Thoracic aorta (tissue), 2 donors: Measurements from ENCODE around the gene DCHS2. TPM values are rescaled to one million over a fixed set of nuclear protein-coding genes. Genes with fewer than 3 reads are reported as not detected.

ENCODE experiments used
- ATAC-seq: fragments of 150-250 bp; one replicate; pipeline ENCODE4 v1.8.0; 2017; ENCODE audit warnings: low read depth; ENCODE audit not compliant: insufficient number of reproducible peaks, low FRiP score
- DNase-seq: peaks from one replicate; pipeline ENCODE4 v3.0.0-alpha.2; 2020; ENCODE audit warnings: low spot score
- H3K27ac ChIP-seq, 2 donors: fragments of 200-600 bp; sonication (generic); 1 replicate in 1 of 2; 2 replicates in 1 of 2; pipeline ENCODE4 v1.5.1; 2016; ENCODE audit warnings: mild to moderate bottlenecking in 2 of 2, moderate library complexity in 2 of 2
- H3K27me3 ChIP-seq: fragments of 200-600 bp; sonication (generic); replicated peaks from 2 replicates; pipeline ENCODE4 v1.6.0; 2016; ENCODE audit warnings: mild to moderate bottlenecking; ENCODE audit not compliant: insufficient read depth
- H3K36me3 ChIP-seq: fragments of 200-600 bp; sonication (generic); one replicate; pipeline ENCODE4 v1.5.1; 2016
- H3K4me1 ChIP-seq, 2 donors: fragments of 200-600 bp; sonication (generic); 1 replicate in 1 of 2; 2 replicates in 1 of 2; pipeline versions ENCODE4 v1.5.1 to v1.6.0; 2016; ENCODE audit warnings: low read depth in 2 of 2, mild to moderate bottlenecking in 1 of 2; ENCODE audit not compliant: control insufficient read depth in 1 of 2
- H3K4me3 ChIP-seq: fragments of 200-600 bp; sonication (generic); 2 replicates; pipeline ENCODE4 v1.5.1; 2016; ENCODE audit warnings: mild to moderate bottlenecking
- H3K9me3 ChIP-seq: fragments of 200-600 bp; sonication (generic); 2 replicates; pipeline ENCODE4 v1.5.1; 2016
- CTCF ChIP-seq: fragments of 200-600 bp; sonication (generic); IDR thresholded peaks from one replicate; pipeline ENCODE4 v1.5.1; 2019; ENCODE audit warnings: antibody characterized with exemption
- total RNA-seq, 2 donors: library from RNA; depleted of rRNA; stranded (reverse); fragments of >200 nt; gene quantifications; one replicate each; pipeline versions ENCODE4 v1.1.0 to v1.2.3, GENCODE V29; 2016

The DCHS2 gene
- total RNA-seq, 2 donors from 2014 or later, result 0.35 TPM; not detected in 1

- ATAC-seq (no peak), DNase-seq (no peak)
- no peak overlapping the region for H3K27ac ChIP-seq
- no peaks in the 10 kb centered on the region for H3K4me1 ChIP-seq
- H3K36me3 ChIP-seq, result no peaks in the 10 kb centered on the region
- H3K9me3 ChIP-seq, result no peaks in the 10 kb centered on the region
- H3K27me3 ChIP-seq, result no peaks in the 10 kb centered on the region
- no peak for TF ChIP-seq CTCF
- H3K4me3 ChIP-seq, result no peak overlapping the region
Measured at GRCh38 chr4:154293427-154293826, 198.2 kb downstream of the DCHS2 start.

GRCh38 chr4:154292589-154292988 lies 199.0 kb downstream of the DCHS2 start:
- H3K27ac ChIP-seq, result no peak overlapping the region
- ATAC-seq, result no peak
- no peaks in the 10 kb centered on the region for H3K36me3 ChIP-seq
- no peaks in the 10 kb centered on the region for H3K27me3 ChIP-seq
- H3K4me1 ChIP-seq, result no peaks in the 10 kb centered on the region
- no peak overlapping the region for H3K4me3 ChIP-seq
- no peaks in the 10 kb centered on the region for H3K9me3 ChIP-seq
- no peak for TF ChIP-seq CTCF
- no peak for DNase-seq

- no peaks in the 10 kb centered on the region for H3K36me3 ChIP-seq
- no peak for ATAC-seq
- TF ChIP-seq CTCF, result no peak
- H3K27ac ChIP-seq, result no peak overlapping the region
- H3K9me3 ChIP-seq, result no peaks in the 10 kb centered on the region
- no peak overlapping the region for H3K4me3 ChIP-seq
- H3K27me3 ChIP-seq, result no peaks in the 10 kb centered on the region
- DNase-seq, result no peak
- no peaks in the 10 kb centered on the region for H3K4me1 ChIP-seq
Measured at GRCh38 chr4:154277172-154277571, 214.4 kb downstream of the DCHS2 start.

GRCh38 chr4:154276496-154276895 lies 215.1 kb downstream of the DCHS2 start:
- H3K27me3 ChIP-seq, result no peaks in the 10 kb centered on the region
- no peaks in the 10 kb centered on the region for H3K36me3 ChIP-seq
- DNase-seq (no peak), ATAC-seq (no peak)
- H3K9me3 ChIP-seq, result no peaks in the 10 kb centered on the region
- no peaks in the 10 kb centered on the region for H3K4me1 ChIP-seq
- H3K4me3 ChIP-seq, result no peak overlapping the region
- TF ChIP-seq CTCF, result no peak
- H3K27ac ChIP-seq, result no peak overlapping the region

GRCh38 chr4:154254999-154255398 lies 236.6 kb downstream of the DCHS2 start:
- Histone ChIP-seq H3K9me3 (no peaks in the 10 kb centered on the region), H3K27ac (no peak overlapping the region), H3K27me3 (no peaks in the 10 kb centered on the region), H3K4me3 (no peak overlapping the region), H3K4me1 (no peaks in the 10 kb centered on the region), H3K36me3 (no peaks in the 10 kb centered on the region)
- ATAC-seq (no peak), DNase-seq (no peak)
- no peak for TF ChIP-seq CTCF
